ENCODE measurements around the gene KLF7.

DNA sequence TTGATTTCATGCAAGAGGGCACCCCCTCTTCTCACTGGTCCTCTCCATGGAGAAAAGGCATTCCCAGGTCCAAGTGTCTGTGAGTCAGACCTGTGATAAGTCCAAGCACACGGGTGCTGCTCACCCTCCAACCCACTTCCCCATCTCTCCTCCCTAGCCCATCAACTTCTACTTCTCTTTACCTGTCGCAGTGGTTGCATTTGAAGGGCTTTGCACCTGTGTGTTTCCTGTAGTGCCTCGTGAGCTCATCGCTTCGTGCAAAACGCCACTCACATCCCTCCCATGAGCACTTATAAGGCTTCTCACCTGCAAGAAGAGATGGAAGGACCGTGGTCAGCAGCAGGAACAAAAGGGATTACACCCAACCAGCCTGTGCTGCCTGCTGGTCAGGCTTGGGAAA lies 77.5 kb downstream of the KLF7 start:
- TF ChIP-seq, protein P1, sequence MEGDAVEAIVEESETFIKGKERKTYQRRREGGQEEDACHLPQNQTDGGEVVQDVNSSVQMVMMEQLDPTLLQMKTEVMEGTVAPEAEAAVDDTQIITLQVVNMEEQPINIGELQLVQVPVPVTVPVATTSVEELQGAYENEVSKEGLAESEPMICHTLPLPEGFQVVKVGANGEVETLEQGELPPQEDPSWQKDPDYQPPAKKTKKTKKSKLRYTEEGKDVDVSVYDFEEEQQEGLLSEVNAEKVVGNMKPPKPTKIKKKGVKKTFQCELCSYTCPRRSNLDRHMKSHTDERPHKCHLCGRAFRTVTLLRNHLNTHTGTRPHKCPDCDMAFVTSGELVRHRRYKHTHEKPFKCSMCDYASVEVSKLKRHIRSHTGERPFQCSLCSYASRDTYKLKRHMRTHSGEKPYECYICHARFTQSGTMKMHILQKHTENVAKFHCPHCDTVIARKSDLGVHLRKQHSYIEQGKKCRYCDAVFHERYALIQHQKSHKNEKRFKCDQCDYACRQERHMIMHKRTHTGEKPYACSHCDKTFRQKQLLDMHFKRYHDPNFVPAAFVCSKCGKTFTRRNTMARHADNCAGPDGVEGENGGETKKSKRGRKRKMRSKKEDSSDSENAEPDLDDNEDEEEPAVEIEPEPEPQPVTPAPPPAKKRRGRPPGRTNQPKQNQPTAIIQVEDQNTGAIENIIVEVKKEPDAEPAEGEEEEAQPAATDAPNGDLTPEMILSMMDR (IDR thresholded peaks at IDR 0.05; ENCODE audit: insufficient read depth, low read length) = no peak
- TF ChIP-seq GABPA (IDR thresholded peaks at IDR 0.05; ENCODE audit: low read depth) (no peak), POLR2AphosphoS5 (IDR thresholded peaks at IDR 0.05; ENCODE audit: low read depth) (no peak)
